HG03108 (cell line): ENCODE data around the gene ATE1.

Experiments
- ATAC-seq: cut with Tn5 transposase; IDR thresholded peaks from one replicate; pipeline ENCODE4 v1.9.1; 2021; ENCODE audit warnings: moderate library complexity; ENCODE audit not compliant: unreplicated experiment

ATE1 gene

DNA sequence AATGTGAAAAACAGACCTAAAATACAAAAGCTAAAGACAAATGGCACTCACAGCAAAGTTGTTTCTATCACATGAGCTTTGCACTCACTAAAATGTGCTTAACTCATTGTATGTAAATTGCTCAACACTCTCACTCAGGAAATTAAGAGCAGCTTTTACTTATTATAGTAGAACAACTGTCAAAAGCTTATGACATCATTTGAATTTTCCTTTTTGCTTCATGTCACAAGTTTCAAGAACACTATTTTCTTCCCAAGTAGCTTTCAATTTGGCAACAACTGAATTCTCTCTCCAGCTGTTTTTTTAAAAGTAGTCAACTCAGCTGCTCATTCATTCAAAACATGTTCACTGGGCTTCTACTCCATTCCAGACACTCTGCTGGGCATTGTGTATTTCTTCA lies 46.9 kb downstream of the ATE1 start:
- no peak for ATAC-seq

DNA sequence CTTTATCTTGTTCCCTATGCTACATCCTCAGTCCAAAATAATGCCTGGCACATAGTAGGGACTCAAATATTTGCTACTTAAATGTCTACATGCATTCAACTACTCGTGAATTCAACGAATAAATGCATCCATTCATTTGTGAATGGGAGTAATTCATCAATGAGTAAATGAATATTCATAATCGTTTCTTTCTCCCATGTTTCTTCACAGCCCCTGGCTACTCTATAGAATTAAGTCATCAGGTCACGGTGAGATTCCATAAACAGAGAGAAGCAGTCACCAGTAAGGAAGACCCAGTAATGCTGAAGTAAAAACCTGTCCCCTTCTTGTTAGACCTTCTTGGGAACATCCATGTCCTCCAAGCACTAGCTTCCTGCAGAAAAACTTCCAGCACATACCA lies 48.4 kb downstream of the ATE1 start:
- no peak for ATAC-seq

DNA sequence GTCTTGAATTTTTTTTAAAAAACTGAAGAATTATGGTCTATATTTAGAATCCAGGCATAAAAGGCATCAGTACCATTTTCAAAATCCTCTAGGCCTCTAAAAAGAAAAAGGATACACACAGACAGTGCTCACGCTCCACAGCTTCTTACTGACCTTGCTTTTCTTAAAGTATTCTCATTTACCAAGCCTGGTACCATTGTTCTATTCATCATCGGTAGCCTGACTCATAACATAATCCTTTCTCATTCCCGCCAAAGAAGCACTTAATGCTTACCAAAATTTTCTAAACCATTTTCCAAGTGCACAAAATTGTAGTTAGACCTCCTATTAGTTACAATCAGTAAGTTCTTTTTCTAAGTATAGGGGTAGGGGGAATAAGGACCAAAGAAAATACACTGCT lies 54.6 kb downstream of the ATE1 start:
- no peak for ATAC-seq

DNA sequence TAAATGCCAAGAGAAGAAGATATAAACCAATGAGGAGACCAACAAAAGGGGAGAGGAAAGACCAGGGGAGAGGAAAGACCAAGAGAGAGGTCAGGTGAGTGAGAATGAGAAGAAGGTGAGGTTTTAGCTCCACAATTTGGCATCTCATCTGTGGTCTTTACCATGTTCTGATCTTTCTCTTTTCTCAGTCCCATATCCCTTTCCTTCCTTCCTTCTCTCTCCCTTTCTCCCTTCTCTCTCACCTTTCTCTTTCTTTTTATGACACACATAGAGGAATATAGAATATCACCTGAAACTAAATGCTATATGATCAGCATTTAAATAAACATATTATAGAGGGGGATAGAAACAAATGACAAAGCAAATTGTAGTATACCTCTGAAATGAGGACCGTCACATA lies 57.4 kb downstream of the ATE1 start:
- ATAC-seq = no peak

DNA sequence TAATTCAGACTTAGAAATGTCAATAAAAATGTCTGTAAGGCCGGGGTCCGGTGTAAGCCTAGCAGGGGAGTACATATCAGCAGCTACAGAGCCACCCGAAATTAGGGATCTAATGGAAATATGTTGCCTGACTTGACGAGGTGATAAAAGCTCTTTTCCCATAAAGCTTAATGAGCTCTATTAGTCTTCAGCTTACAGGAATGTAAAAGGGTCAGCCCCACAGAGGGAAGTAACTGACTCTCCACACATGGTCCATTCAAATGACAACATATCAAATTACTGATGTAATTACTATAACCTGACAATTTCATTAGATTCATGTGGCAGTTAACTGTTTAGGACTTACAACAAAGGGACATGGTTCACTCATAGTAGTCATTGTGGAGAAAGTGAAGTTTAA lies 62.3 kb downstream of the ATE1 start:
- no peak for ATAC-seq

DNA sequence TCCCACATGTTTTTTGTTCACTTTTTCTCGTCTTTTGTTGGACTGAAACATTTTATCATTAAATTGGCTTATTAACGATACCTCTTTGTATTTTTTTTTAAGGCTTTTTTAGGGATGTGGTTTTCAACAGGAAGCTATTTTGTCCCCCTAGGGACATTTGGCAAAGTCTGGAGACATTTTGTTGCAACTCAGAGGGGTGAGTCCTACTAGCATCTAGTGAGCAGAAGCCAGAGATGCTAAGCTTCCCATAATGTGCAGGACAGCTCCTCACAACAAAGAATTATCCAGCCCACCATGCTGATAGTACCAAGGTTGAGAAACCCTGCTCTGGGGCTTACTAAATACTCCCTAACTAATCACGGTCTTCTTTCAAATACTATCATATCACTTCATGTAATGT lies 63.2 kb downstream of the ATE1 start:
- no peak for ATAC-seq

DNA sequence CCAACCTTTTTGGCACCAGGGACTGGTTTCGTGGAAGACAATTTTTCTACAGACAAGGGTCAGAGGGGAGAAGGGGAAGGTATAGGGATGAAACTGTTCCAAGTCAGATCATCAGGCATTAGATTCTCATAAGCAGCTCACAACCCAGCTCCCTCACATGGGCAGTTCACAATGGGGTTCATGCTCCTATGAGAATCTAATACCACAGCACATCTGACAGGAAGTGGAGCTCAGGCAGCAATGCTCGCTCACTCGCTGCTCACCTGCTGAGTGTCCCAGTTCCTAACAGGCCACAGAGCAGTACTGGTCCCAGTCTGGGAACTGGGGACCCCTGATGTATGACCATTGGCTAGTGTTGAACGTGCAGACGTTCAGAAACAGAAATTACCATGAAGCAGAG lies 63.7 kb downstream of the ATE1 start:
- no peak for ATAC-seq

DNA sequence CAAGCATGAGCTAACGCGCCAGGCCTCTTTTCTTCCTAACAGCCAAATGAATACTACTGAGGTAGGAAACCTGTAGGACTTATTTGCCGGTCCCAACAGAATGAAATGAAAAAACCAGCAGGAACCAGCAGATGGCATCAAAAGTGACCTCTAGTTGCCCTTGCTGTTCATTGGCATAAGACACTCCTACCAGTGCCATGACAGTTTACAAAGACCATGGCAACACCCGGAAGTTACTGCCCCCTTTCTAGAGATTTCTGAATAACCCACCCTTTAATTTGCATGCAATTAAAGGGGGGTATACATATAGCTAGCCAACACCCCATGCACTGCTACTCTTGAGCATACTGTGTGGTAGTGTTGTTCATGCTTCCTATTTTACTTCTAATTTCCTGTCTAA lies 65.2 kb downstream of the ATE1 start:
- ATAC-seq = no peak

DNA sequence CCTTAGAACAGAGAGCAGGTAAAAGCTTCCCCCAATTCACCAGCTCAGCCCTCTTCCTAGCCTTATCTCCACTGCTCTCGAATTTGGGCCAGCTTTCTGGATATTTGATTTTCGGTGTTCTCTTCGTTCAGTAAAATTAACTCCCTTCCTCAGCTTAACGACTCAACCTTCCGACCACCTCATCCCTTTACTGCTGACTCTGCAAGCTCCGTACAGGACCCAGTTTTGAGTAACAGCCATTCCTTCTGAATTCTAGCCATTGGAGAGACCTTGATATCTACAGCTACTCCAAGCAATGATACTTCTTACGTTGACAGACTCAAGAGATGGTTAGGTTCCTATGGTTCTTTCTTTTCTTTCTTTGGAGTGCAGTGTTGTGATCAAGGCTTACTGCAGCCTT lies 65.8 kb downstream of the ATE1 start:
- ATAC-seq = no peak

DNA sequence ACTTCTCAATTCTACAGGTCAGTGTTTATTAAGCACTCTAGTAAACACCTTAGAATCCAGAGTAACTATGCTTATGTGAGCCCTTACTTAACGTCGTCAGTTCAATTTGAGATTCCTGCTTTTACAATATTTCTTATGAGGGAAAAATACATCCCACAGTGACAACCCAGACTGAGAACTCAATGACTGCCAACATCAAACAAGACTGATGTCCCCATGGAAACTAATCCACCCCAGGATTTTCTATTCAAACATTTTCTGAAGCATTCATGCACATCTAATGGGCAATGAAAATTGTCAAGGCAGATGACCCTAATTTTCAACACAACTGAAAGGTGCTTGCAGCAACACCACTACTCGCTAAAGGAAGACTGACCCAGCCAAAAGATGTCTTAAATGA lies 67.0 kb downstream of the ATE1 start:
- no peak for ATAC-seq

DNA sequence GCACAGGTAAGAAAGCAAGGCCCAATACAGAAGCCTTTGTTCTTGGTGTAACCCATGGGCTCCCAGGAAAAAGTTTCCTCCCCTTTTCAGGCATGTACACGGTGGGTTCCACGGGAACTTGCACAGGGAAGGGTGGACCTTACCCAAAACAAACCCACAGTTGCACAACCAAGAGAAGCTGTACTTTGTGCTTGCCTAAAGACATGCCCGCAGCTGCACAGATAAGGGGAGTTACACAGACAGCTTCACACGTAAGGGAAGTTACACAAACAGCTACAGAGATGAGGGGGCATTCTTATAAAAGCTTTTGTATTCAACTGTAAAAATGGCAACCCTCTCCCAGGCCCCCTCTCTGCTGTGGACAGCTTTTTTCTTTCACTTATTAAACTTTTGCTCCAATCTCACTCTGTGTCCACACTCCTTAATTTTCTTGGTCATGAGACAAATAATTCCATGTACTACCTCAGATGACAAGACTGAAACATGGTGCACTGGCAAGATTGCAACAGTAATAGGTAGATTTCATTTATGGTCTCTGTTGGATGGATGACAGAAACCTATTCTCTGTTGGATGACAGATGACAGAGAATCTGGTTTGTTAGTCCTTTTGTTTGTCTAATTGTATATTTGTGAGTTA lies 72.9 kb downstream of the ATE1 start:
- ATAC-seq = no peak

DNA sequence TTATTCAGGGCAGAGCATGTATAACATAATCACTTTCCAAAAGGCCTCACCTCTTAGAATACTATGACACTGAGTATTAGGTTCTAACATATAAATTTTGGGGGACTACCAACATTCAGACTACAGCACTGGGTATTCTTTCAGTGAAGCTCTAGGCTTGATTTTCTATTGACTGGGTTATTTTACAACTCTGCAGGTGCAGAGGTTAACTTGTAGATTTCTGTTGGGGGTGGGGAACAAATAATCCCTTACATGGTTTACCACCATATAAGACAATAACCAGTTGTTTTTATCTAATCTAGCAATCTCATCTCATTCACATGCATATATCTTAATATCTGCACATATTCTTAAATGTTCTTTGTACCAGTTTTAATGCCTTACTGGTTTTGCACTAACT lies 73.9 kb downstream of the ATE1 start:
- ATAC-seq = no peak

DNA sequence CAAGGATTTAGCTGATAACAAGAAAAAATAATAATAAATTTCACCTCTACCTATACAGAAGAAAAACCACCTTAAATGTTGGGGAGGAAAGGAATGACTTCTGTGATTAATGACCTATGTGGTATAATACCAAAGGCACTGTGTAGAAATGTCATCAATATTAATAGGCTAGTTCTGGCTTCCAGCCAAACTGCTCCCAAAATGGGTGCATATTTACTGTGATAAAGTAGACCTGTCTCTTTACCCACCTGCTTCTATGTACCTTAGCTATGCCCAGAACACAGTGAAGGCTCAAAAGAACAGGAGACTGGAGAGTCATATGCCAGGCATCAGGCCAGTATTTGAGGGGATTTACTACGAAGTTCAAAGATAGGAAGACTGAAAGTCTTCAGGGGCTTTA lies 76.0 kb downstream of the ATE1 start:
- no peak for ATAC-seq

DNA sequence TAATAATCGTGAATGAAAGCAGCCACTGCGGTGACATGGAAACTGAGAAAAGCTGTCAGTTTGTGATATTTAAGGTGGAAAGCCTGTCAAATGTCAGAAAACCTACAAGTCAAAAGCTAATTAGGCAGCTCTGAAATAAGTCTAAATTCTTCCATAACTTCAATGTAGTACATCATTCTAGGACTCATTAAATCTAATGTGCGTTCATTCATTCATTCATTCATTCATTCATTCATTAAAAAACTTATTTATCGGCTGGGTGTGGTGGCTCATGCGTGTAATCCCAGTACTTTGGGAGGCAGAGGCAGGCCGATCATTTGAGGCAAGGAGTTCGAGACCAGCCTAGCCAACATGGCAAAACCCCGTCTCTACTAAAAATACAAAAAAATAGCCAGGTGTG lies 79.7 kb downstream of the ATE1 start:
- ATAC-seq = no peak

DNA sequence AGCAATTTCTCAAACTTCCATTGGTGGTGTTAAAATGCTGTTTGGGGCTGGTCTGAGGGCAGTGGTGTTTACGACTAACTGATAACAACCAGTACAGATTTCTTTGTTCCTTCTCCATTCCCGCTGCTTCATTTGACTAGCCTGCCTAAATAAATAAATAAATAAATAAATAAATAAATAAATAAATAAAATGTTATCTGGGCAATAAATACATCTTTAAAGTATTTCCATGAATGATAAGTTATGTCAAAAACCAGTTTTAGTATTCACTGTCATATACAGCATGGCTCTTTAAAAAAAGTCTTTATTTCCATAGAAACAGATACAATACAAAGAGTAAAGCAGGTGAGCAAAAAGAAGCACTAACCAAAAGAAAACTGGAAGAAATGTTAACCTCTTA lies 81.3 kb downstream of the ATE1 start:
- no peak for ATAC-seq

DNA sequence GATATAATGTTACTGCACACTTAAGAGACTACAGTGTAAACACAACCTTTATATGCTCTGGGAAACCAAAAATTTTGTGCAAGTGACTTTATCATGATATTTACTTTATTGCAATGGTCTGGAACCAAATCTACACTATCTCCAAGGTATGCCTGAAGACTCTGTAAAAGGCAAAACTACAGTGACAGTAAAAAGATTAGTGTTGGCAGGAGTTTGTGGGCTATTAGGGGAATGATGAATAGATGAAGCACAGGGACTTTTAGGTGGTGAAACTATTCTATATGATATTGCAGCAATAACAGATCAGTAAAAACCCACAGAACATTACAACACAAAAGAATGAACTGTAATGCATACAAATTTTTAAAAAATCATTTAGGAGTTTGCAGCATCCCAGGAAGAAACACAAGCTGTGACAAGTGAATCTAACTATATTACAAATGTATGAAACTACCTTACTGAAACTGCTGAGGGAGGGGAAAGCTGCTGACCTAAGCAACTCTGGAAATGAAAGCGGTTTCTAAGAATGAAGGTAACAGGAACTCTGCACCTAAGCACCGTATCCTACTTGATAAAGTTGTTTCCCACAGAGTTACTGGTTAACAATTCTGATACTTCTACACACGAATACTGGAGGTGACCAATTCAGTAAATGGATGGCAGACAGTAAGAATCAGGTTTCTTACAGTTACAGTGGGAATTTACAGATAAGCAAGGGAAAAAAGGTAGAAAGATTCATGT lies 82.6 kb downstream of the ATE1 start:
- ATAC-seq = peak; percentile 91

DNA sequence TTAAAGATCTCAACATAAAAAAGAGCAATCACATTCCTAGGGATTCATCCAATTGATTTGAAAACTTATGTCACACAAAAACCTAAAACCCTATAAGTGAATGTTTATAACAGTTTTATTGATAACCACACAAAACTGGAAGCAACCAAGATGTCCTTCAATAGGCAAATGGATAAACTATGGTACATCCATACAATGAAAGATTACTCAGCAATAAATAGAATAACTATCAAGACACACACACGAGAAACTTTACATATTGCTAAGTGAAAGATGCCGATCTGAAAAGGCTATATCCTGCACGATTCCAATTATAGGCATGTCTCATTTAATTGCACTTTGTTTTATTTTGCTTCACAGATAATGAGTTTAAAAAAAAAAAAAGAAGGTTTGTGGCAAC lies 83.3 kb downstream of the ATE1 start:
- no peak for ATAC-seq

DNA sequence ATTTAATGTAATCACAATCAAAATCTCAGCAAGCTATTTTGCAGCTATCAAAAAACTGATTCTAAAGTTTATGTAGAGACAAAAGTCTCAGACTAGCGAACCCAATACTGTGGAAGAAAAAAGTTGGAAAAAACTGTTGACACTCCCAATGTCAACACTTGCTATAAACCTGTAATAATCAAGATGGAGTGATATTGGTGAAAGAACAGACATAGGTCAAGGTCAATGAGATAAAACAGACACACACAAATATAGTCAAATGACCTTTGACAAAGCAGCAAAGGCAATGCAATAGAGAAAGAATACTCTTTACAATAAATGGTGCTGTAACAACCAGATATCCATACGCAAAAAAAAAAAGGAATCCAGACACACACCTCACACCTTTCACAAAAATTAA lies 84.5 kb downstream of the ATE1 start:
- ATAC-seq = no peak

DNA sequence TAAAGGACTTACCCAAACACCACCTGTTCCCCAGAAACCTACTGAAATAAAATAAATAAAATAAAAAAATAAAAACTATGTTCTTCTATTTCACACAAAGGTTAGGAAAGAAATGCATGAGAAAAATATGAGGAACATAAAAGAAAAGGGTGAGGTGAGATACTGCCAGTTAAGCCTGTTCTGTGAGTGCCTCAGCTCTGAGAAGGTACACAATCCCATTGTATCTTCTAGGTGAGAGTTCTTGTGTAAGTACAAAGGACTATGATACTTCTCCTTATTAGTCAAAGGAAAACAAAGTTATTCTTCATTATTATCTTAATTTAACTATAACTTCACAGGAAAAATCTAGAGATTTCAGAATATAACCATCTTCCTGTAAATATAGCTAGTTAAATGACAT lies 86.0 kb downstream of the ATE1 start:
- no peak for ATAC-seq

DNA sequence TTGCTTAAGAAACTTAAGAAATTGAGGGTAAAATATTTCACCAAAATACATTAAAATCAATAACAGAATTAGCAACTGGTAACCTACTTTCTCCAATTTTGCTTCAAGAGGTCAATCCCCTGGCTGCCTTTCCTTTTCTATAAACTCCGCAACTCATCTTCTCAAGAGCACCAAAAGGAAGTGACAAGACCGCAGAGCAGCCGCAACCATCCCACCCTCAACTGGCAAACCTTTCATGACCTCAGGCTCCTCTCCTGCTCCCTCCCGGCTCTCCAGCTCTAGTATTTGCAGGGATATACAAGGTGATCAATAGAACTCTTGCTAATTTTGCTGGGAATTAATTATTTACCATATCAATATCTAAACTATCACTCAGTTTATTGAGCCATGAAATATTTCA lies 88.9 kb downstream of the ATE1 start:
- ATAC-seq = no peak

DNA sequence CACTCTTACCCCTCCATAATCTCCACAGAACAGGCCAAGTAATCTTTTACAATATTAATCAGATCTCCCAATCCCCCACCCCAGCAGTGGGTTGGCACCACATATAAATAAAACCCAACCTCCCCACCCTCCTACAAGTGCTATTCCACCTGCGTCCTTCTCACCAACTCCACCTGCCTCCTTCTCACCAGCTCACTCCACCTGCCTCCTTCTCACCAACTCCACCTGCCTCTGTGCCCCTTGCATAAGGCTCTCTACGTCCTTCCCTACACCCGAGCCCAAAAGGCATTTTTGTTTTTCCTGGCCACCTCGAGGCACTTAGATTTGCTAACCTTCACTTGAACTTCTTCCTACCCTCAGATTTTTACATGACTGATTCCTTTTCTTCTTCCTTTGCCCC lies 89.7 kb downstream of the ATE1 start:
- ATAC-seq = no peak

DNA sequence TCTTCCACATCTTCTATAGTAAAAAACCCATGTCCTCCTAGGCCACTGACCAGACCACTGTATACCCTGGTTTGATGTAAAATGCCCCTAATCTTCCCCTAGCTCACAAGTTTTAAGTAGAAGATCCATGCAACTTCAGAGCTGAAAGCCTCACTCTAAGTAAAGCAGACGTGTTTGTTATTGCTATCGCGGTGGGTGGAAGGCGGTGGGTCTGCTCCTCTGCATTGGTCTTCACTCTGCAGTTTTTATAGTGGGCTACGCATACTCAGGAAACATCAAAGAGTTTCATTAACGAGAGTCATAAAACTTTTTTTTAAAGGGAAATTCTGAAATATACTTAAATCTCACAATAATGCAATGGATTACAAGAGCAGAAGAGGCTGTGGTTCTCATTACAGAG lies 91.7 kb downstream of the ATE1 start:
- no peak for ATAC-seq

DNA sequence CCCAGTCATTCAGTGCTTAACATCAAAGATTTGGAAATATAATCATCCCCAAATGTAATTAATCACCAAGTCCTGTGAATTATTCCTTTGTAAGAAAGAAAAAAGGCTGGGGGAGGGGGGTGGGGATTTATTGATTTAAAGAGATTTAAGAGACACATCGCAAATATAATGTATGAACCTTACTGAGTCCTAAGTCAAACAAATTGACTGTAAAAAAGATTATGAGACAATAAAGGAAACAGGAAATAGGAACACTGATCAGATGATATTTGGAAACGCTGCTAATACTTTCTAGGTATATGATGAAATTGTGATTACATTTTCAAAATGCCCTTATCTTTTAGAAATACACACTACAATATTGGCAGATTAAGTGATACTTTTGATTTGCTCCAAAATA lies 92.5 kb downstream of the ATE1 start:
- no peak for ATAC-seq
